GM15510 (cell line): ENCODE results near the gene EXOC6.

Experiments used
- POLR2A ChIP-seq: IDR thresholded peaks from 3 replicates; pipeline ENCODE4 v1.6.1; 2011; ENCODE audit warnings: borderline replicate concordance; ENCODE audit not compliant: insufficient read length; ENCODE audit errors: extremely low read depth

Gene EXOC6

DNA sequence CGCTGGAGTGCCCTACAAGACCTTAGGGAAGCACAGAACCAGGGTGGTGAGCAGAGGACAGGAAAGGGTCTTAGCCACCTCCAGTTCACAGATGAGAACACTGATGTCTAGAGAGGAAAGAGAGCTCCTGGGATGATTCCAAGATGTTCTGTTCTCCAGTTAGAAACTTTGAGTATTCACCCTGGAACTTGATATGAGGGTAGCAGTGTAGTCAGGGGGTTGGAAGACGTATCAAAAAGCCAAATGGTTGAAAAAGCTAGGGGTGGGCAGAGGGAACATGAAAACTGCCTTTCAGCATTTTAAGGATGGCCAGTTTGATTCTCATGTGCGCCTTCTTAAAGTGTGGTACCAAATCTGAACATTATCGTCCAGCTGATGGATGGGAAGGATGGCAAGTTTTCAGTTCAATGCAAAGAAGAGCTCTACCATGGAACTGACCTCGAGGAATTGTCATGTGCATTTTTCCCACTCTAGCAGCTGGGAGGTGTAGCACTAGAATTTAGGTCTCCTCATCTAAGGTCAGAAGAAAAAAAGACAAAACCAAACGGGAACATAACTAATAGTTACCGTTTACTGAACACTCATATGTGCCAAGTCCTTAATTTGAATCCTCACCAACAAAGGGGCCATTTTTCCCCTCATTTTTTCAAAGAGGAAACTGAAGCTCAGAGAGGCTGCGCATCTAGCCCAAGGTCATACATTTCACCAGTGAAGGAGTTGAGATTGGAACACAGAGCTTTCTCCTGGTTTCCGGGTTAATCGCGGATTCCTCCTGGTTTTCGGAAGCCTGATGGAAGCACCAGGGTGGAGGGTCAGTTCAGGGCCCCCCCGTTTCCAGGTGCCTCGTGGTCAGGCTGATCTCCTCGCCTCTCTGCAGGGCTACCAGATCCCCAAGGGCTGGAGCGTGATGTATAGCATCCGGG, 219.4 kb downstream of the EXOC6 start:
- TF ChIP-seq POLR2A = no peak

DNA sequence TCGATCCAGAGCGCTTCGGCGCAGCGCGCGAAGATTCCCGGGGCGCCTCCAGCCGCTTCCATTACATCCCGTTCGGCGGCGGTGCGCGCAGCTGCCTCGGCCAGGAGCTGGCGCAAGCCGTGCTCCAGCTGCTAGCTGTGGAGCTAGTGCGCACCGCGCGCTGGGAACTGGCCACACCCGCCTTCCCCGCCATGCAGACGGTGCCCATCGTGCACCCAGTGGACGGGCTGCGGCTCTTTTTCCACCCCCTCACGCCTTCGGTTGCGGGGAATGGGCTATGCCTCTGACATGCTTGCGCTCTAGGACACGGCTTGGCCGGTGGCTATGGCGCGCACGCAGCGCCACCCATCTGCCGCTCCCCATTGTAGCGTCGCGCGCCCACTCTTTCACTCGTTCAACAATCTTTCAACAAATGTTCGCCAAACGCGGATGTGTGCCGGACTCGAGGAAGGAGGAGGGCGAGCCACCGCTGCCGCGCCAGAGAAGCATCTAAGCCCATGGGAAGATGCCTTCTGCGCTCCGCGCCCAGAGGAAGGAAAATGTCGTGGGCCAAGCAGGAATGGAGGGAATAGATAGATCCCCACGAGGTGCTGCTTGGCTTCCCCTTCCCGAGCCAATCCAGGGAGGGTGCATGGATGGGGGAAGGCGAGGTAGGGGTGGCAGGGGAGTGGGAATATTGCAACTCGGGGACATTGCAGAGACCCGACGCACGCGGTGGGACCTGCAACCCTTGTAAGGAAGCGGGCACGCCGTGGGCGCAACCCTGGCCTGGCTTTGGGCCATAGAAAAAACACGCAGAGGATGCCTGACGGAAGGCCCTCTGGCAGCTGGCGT, 220.3 kb downstream of the EXOC6 start:
- no peak for TF ChIP-seq POLR2A

DNA sequence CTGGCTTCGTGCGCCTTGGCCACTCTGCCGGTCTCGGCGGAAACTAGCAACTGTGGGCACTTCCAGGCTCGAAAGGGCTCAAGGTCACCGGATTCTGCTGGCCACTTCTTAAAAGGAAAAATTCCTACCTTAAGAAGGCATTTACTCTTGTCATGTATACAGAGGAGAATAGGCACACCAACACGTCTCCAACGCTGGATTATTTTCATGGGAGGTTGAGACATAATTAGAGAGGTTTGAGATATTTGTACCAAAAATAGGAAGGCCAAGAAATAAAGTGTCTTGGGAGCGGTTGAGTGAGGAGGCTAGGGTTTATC, 220.9 kb downstream of the EXOC6 start:
- TF ChIP-seq POLR2A = no peak

DNA sequence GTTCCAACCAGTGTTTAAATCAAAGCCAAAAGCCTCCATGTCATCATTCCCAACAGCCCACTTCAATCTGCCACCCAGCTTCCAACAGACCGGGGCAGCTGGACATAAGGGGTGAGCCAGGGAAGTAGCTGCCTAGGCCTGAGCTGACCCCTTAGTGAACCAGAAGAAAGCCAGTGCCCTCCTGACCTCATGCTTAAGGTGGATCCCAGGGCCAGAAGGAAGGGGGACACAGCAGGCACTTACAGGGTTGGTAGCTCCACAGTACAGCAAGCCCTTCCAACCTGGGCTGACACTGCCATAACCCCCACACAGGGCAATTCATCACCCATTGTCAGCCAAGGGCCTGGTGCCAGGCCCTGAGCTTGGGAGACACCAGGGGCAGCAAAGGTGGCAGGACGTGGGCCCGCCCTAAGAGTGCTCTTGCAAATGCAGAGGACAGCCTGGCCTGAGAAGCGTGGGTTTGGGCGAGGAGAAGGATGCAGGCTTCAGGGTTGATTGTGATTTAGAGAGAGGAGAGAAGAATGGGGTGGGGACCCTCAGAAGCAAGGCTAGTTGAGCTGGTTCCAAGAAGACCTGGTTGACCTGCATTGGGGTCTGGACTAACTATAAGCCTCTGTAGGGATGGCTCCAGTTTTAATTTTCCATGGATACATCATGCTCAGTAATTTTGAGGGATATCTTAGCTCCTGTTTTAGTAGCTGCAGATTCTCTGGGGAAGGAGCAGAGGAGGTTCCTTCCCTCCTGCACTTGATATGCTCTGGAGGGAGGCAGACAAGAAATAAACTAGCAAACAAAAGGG, 222.3 kb downstream of the EXOC6 start:
- TF ChIP-seq POLR2A = no peak

DNA sequence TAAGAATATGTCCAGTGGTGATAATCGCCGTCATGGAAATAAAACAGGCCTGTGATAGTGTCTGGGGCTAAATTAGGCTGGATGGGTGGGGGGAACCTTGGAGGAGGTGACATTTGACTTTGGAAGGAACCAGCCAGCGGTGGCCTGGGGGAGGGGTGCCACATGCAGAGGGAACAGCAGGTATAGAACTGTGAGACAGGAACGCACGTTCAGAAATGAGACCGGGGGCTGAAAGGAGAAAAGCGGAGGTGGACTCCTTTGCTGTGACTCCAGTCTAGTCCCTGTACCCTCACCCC, 222.8 kb downstream of the EXOC6 start:
- TF ChIP-seq POLR2A = no peak

DNA sequence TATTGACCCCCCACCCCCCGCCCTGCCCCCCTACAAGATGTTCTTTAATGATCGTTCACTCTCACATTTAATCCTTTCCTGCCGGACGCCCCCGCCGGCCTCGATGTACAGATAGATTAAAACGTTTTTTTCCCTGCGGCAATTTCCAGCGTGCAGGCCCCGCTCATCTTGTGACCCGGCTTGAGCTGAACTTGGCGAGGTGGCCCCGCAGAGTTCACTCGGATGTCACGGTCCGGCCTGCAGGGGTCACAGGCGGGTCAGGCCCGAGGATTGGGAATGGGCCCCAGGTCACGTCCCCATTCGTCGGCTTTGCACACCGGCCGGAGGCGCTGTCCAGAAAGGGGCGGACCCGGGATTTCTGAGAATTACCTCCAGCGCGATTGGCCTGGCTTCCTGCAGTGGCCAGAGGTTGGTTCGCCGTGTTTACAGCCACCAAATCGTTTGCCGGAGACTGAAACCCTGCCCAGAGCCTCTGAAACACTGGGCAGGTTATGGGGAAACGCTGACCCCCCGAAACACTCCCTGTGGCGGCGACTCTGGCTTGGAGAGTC, 223.4 kb downstream of the EXOC6 start:
- TF ChIP-seq POLR2A = no peak

DNA sequence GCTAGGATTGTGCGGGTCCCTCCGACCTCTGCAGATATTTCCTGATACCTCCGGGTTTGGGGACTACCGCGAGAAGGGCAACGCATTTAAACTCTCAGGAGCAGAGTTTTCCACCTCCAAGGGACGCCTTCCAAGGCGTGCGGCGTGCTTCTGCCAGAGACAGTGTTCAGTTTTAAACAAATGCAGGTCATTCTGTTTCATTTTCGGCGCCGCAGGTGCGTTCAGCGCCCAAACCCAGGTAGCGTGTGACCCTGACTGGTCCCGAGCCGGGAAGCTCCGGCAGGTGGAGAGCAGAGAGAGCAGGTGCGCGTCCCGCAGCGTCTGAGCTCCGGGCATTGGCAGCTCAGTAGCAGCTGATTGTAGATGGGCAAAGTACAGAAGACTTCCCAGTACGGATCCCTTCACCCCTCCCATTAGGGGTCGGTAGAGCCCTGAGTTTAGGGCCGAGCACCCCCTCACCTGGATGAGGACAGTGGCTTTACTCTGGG, 223.9 kb downstream of the EXOC6 start:
- no peak for TF ChIP-seq POLR2A

GRCh38 chr10:93072713-93073538, 224.6 kb downstream of the EXOC6 start:
- no peak for TF ChIP-seq POLR2A

DNA sequence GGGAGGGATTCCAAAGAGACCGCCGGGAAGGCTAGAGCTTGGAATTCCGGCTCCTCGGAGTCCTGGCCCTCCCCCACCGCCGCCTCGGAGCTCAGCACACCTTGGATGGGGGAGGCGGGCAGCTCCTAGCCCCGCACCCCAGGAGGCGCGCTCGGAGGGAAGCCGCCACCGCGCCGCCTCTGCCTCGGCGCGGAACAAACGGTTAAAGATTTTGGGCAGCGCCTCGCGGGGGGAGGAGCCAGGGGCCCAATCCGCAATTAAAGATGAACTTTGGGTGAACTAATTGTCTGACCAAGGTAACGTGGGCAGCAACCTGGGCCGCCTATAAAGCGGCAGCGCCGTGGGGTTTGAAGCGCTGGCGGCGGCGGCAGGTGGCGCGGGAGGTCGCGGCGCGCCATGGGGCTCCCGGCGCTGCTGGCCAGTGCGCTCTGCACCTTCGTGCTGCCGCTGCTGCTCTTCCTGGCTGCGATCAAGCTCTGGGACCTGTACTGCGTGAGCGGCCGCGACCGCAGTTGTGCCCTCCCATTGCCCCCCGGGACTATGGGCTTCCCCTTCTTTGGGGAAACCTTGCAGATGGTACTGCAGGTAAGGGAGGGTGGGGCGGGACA, 225.3 kb downstream of the EXOC6 start, which contains the start of gene CYP26A1:
Gene CYP26A1, plus strand, starts transcription at position 355 of the 608 bp plus-strand sequence. Its CDS starts 42 bp downstream, at position 397.
- no peak for TF ChIP-seq POLR2A

- no peak for TF ChIP-seq POLR2A
Measured at GRCh38 chr10:93074147-93074596, 225.9 kb downstream of the EXOC6 start.

DNA sequence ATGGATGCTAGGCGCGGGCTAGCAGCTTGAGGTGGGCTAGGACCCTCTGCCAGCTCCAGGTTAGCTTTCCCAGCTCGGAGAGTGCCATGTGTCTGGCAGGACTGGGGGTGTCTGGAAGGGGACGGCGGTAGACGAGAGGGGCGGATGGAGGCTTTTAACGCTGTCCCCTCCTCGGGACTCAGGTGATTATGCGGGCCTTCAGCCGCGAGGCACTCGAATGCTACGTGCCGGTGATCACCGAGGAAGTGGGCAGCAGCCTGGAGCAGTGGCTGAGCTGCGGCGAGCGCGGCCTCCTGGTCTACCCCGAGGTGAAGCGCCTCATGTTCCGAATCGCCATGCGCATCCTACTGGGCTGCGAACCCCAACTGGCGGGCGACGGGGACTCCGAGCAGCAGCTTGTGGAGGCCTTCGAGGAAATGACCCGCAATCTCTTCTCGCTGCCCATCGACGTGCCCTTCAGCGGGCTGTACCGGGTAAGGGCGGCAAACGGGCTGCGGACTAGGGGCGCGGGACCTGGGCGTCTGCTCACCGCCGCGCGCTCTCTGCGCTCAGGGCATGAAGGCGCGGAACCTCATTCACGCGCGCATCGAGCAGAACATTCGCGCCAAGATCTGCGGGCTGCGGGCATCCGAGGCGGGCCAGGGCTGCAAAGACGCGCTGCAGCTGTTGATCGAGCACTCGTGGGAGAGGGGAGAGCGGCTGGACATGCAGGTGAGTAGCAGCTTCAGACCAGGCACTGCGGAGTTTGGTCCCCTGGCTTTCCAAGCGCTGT, 226.5 kb downstream of the EXOC6 start:
- TF ChIP-seq POLR2A = no peak

GRCh38 chr10:93075369-93076221, 227.3 kb downstream of the EXOC6 start:
- no peak for TF ChIP-seq POLR2A

GRCh38 chr10:93076871-93077270, 228.6 kb downstream of the EXOC6 start:
- no peak for TF ChIP-seq POLR2A
